H1 (cell line): ENCODE data around the gene TXNRD2. TPM values are rescaled to one million over a fixed set of nuclear protein-coding genes. Genes with fewer than 3 reads are reported as not detected.

Experiments
- CTCF ChIA-PET: fragments of 300-600 bp; sonication (Branson Sonifier 250); formaldehyde crosslinking; loops from one replicate; lab custom pipeline; 2021; ENCODE audit not compliant: partially characterized antibody; lab: Charles Lee
- POLR2A ChIA-PET: fragments of 300-600 bp; sonication (Branson Sonifier 250); formaldehyde crosslinking; loops from one replicate; lab custom pipeline; 2021; ENCODE audit warnings: inconsistent platforms; ENCODE audit not compliant: partially characterized antibody; lab: Charles Lee
- DNase-seq, 2 experiments: peaks; one replicate each; pipeline versions ENCODE4 v3.0.0 to v3.0.0-alpha.2; 2010 to 2022; ENCODE audit warnings: low spot score in 2 of 2, low read depth in 1 of 2, mixed read lengths in 1 of 2
- FAIRE-seq: peaks from 2 replicates; lab custom pipeline; 2011; peaks lifted over from hg19 to GRCh38; lab: Jason Lieb, UNC
- H2AFZ ChIP-seq: 2 replicates; pipeline ENCODE4 v1.8.1; 2012; ENCODE audit warnings: low read length, inconsistent platforms
- H2AK5ac ChIP-seq: 2 replicates; pipeline ENCODE4 v1.6.1; 2013; ENCODE audit warnings: low read depth, low read length
- H2BK120ac ChIP-seq: replicated peaks from 2 replicates; pipeline ENCODE3; 2013; ENCODE audit warnings: low read depth, low read length, inconsistent platforms
- H2BK12ac ChIP-seq: 2 replicates; pipeline ENCODE4 v1.6.1; 2013; ENCODE audit warnings: low read depth, low read length
- H2BK15ac ChIP-seq: 2 replicates; pipeline ENCODE4 v1.6.1; 2013; ENCODE audit warnings: low read length
- H2BK20ac ChIP-seq: 2 replicates; pipeline ENCODE4 v1.6.1; 2013; ENCODE audit warnings: low read length
- H2BK5ac ChIP-seq: 2 replicates; pipeline ENCODE4 v1.6.1; 2013; ENCODE audit warnings: low read depth, low read length
- H3K14ac ChIP-seq: 2 replicates; pipeline ENCODE4 v1.6.1; 2013; ENCODE audit warnings: inconsistent platforms; ENCODE audit not compliant: insufficient read length
- H3K18ac ChIP-seq: 2 replicates; pipeline ENCODE4 v1.6.1; 2013; ENCODE audit warnings: low read length; ENCODE audit errors: extremely low read depth
- H3K23ac ChIP-seq: 2 replicates; pipeline ENCODE4 v1.6.1; 2013; ENCODE audit warnings: inconsistent platforms; ENCODE audit not compliant: insufficient read length
- H3K23me2 ChIP-seq: 2 replicates; pipeline ENCODE4 v1.6.1; 2013; ENCODE audit warnings: low read depth, low read length
- H3K27ac ChIP-seq: 2 replicates; pipeline ENCODE4 v1.6.1; 2011; ENCODE audit warnings: low read depth, low read length, inconsistent platforms
- H3K27me3 ChIP-seq, 4 experiments: replicated peaks in 1 of 4; 1 replicate in 1 of 4; 2 replicates in 3 of 4; pipeline versions ENCODE4 v1.6.1 to v1.8.1; 2011 to 2013; ENCODE audit warnings: low read length in 3 of 4, mild to moderate bottlenecking in 3 of 4, inconsistent platforms in 2 of 4, mixed read lengths in 2 of 4, moderate library complexity in 1 of 4; ENCODE audit not compliant: control insufficient read depth in 3 of 4, insufficient read depth in 3 of 4; ENCODE audit errors: extremely low read depth in 1 of 4
- H3K36me3 ChIP-seq, 4 experiments: 2 replicates each; pipeline versions ENCODE4 v1.6.1 to v1.8.1; 2011 to 2013; ENCODE audit warnings: mild to moderate bottlenecking in 4 of 4, low read length in 3 of 4, moderate library complexity in 2 of 4, control low read depth in 1 of 4, inconsistent platforms in 1 of 4; ENCODE audit not compliant: insufficient read depth in 4 of 4, control insufficient read depth in 2 of 4
- H3K4ac ChIP-seq: replicated peaks from 2 replicates; pipeline ENCODE3; 2013; ENCODE audit warnings: low read length, low read depth, mixed read lengths, inconsistent platforms; ENCODE audit not compliant: insufficient read length
- H3K4me1 ChIP-seq, 4 experiments: replicated peaks in 1 of 4; 1 replicate in 1 of 4; 2 replicates in 3 of 4; pipeline versions ENCODE4 v1.6.1 to v1.8.1; 2011 to 2013; ENCODE audit warnings: low read length in 3 of 4, inconsistent platforms in 2 of 4, mixed read lengths in 1 of 4; ENCODE audit not compliant: insufficient read depth in 4 of 4, control insufficient read depth in 3 of 4
- H3K4me2 ChIP-seq, 2 experiments: 2 replicates each; pipeline versions ENCODE4 v1.6.1 to v1.8.1; 2011 to 2013; ENCODE audit warnings: low read depth in 2 of 2, low read length in 2 of 2, control low read depth in 1 of 2, inconsistent platforms in 1 of 2, mild to moderate bottlenecking in 1 of 2; ENCODE audit not compliant: insufficient read depth in 1 of 2
- H3K4me3 ChIP-seq, 4 experiments: fragments of 200-600, 300-600 bp in 1 of 4; sonication (generic), shearing (Covaris generic), sonication (Bioruptor Twin) in 1 of 4; 2 replicates each; pipeline versions ENCODE4 v1.5.1 to v1.8.1; 2011 to 2016; ENCODE audit warnings: low read length in 4 of 4, low read depth in 3 of 4, control low read depth in 2 of 4, inconsistent platforms in 2 of 4, mild to moderate bottlenecking in 2 of 4, mixed read lengths in 1 of 4, moderate library complexity in 1 of 4; ENCODE audit not compliant: insufficient read depth in 2 of 4; ENCODE audit errors: extremely low read depth in 1 of 4
- H3K56ac ChIP-seq: replicated peaks from 2 replicates; pipeline ENCODE3; 2013; ENCODE audit warnings: low read depth, mild to moderate bottlenecking, mixed read lengths, low read length, inconsistent platforms; ENCODE audit not compliant: insufficient read length
- H3K79me1 ChIP-seq: 2 replicates; pipeline ENCODE4 v1.6.1; 2013; ENCODE audit warnings: low read depth, low read length, control low read depth
- H3K79me2 ChIP-seq, 2 experiments: 2 replicates each; pipeline versions ENCODE4 v1.6.1 to v1.8.1; 2012 to 2013; ENCODE audit warnings: low read length in 2 of 2, mild to moderate bottlenecking in 2 of 2, inconsistent platforms in 1 of 2; ENCODE audit not compliant: insufficient read depth in 2 of 2, control insufficient read depth in 1 of 2
- H3K9ac ChIP-seq, 4 experiments: replicated peaks in 1 of 4; 1 replicate in 1 of 4; 2 replicates in 3 of 4; pipeline versions ENCODE4 v1.6.1 to v1.8.1; 2011 to 2013; ENCODE audit warnings: low read depth in 3 of 4, low read length in 3 of 4, control low read depth in 2 of 4, mild to moderate bottlenecking in 2 of 4, moderate library complexity in 2 of 4, inconsistent platforms in 1 of 4; ENCODE audit errors: extremely low read depth in 1 of 4
- H3K9me3 ChIP-seq, 2 experiments: 2 replicates each; pipeline versions ENCODE4 v1.6.1 to v1.8.1; 2012 to 2013; ENCODE audit warnings: mild to moderate bottlenecking in 2 of 2, moderate library complexity in 2 of 2, control low read depth in 1 of 2, inconsistent platforms in 1 of 2, low read depth in 1 of 2, low read length in 1 of 2, mixed read lengths in 1 of 2; ENCODE audit not compliant: insufficient read depth in 2 of 2
- H4K20me1 ChIP-seq, 2 experiments: replicated peaks in 1 of 2; 2 replicates each; pipeline versions ENCODE3 to v1.8.1; 2011 to 2013; ENCODE audit warnings: inconsistent platforms in 2 of 2, low read length in 2 of 2, mild to moderate bottlenecking in 1 of 2; ENCODE audit not compliant: insufficient read depth in 2 of 2, control insufficient read depth in 1 of 2
- H4K5ac ChIP-seq: 2 replicates; pipeline ENCODE4 v1.6.1; 2013; ENCODE audit warnings: low read length, low read depth, mixed read lengths, inconsistent platforms; ENCODE audit not compliant: insufficient read length
- H4K8ac ChIP-seq: 2 replicates; pipeline ENCODE4 v1.8.0; 2013; ENCODE audit warnings: mild to moderate bottlenecking, moderate library complexity, low read length, inconsistent platforms; ENCODE audit not compliant: insufficient read depth; ENCODE audit errors: extremely low read depth
- H4K91ac ChIP-seq: replicated peaks from 2 replicates; pipeline ENCODE3; 2013; ENCODE audit warnings: low read length, mixed read lengths, inconsistent platforms; ENCODE audit not compliant: insufficient read length
- CBX8 ChIP-seq: fragments of 300-800, 300-1000 bp; sonication (generic); IDR thresholded peaks from 2 replicates; pipeline ENCODE4 v1.7.1; 2016; ENCODE audit warnings: low read depth, low read length, borderline replicate concordance
- POLR2AphosphoS5 ChIP-seq: IDR thresholded peaks from 2 replicates; pipeline ENCODE4 v1.6.1; 2011; ENCODE audit warnings: low read depth, low read length
- YY1 ChIP-seq: IDR thresholded peaks from 2 replicates; pipeline ENCODE4 v1.6.1; 2011; ENCODE audit warnings: low read depth, mild to moderate bottlenecking, low read length
- ZNF274 ChIP-seq: IDR thresholded peaks from 2 replicates; pipeline ENCODE4 v1.7.0; 2012; ENCODE audit warnings: low read length, borderline replicate concordance; ENCODE audit errors: extremely low read depth
- WGBS, 2 experiments: shearing (Covaris generic) in 1 of 2; methylation state at CpG; one replicate each; pipeline versions ENCODE4 v1.1.6 to v1.1.7; 2013 to 2015; ENCODE audit warnings: low lambda C conversion rate in 2 of 2, mixed read lengths in 2 of 2, inconsistent platforms in 1 of 2, low coverage in 1 of 2, missing lambda C conversion rate in 1 of 2; ENCODE audit not compliant: insufficient replicate concordance in 2 of 2, insufficient coverage in 1 of 2, insufficient read length in 1 of 2; ENCODE audit errors: extremely low coverage in 1 of 2, missing lambda C conversion rate in 1 of 2; 5-methylcytosine and 5-hydroxymethylcytosine counted together
- polyA plus RNA-seq, 7 experiments: library from polyadenylated mRNA; depleted of rRNA in 3 of 7; stranded (reverse) in 5 of 7; unstranded in 2 of 7; fragments of >200 nt in 5 of 7; fragments of 200-250 nt in 2 of 7; gene quantifications; 1 replicate in 5 of 7; 2 replicates in 1 of 7; 4 replicates in 1 of 7; pipeline versions ENCODE4 v1.2.1 to v1.2.3, GENCODE V29; 2011 to 2013; ENCODE audit warnings: missing spikeins in 2 of 7, mixed read lengths in 2 of 7
- total RNA-seq: library from RNA; stranded (reverse); fragmentation: NEBNext Ultra II Directional; extraction: Animal tissue kit (Norgen Biotek cat#: 25700); gene quantifications from 2 replicates; pipeline ENCODE4 v1.2.1, GENCODE V29; 2021

Gene TXNRD2
- total and polyA plus RNA-seq, 2 of the 8 experiments (the other 6 are each of a cell fraction or from before 2014, with no cell fraction given), result 14.8 to 21.9 TPM

DNA sequence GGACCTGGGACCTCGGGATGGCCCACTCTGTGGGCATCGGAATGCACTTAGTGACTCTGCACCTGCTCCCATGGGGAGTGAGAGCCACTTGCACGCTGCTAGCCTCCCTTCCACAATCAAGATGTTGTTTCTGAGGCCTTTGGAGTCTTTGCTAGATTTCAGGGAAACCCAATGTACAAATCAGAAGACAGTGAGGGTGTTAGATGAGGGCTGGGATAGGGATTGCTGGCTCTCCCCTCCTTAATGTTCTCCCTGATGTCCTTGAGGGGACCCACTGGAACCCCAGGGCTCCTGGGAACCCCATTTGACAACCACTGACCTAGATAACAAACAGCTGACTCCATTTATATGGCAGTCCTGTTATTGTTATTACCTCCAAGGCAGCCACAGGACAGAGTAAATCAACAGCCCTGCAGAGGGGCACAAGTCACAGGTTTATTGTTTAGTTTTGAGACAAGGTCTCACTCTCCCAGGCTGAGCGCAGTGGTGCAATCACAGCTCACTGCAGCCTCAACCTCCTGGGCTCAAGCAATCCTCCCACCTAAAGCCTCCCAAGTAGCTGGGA is 31.4 kb downstream of the TXNRD2 start:
- no peak overlapping the region for H2BK20ac ChIP-seq
- ChIA-PET CTCF (interaction anchor here (0.6 to 10.9 kb wide), 54 partner anchors 8 to 278 kb away, joined by 3 to 145 read pairs (median 5); partner anchors contain the start of genes GP1BB and TXNRD2), POLR2A (interaction anchor here (1.1 to 1.3 kb wide), 2 partner anchors 66 to 180 kb away, joined by 3 read pairs; no protein-coding TSS in a partner anchor)
- no peaks in the 10 kb centered on the region for H3K9me3 ChIP-seq
- no peaks in the 10 kb centered on the region for H3K79me1 ChIP-seq
- no peaks in the 10 kb centered on the region for H3K36me3 ChIP-seq
- H4K91ac ChIP-seq, result no peak overlapping the region
- no peak overlapping the region for H3K23ac ChIP-seq
- no peak overlapping the region for H4K5ac ChIP-seq
- TF ChIP-seq CBX8, result no peak
- 0 out of 2 replicates have a peak, but pooled peaks have one; percentile 19 for TF ChIP-seq YY1
- no peak for TF ChIP-seq ZNF274
- no peak for TF ChIP-seq POLR2AphosphoS5
- no peak for DNase-seq
- H4K20me1 ChIP-seq, result peaks cover 0 to 7% of the 10 kb centered on the region in 2 experiments
- H3K4me1 ChIP-seq, result no peaks in the 10 kb centered on the region; a peak in 2 of 7 replicates
- H4K8ac ChIP-seq, result no peak overlapping the region
- no peak overlapping the region for H3K4me2 ChIP-seq
- 45% methylated on average over 4 of the region's 4 CpGs; no CpG with 5 or more reads in 1 of the 2 experiments for WGBS, 2 experiments
- H3K14ac ChIP-seq, result no peak overlapping the region
- no peak overlapping the region for H3K56ac ChIP-seq
- no peak overlapping the region for H2AFZ ChIP-seq
- no peaks in the 10 kb centered on the region for H3K79me2 ChIP-seq
- peaks cover 6% of the 10 kb centered on the region; the same call in 1 of the 2 replicates for H3K23me2 ChIP-seq
- no peak overlapping the region for H3K27ac ChIP-seq
- H2AK5ac ChIP-seq, result no peak overlapping the region
- no peak overlapping the region for H3K4ac ChIP-seq
- no peak overlapping the region for H3K9ac ChIP-seq
- no peak overlapping the region for H2BK120ac ChIP-seq
- no peak overlapping the region for H2BK5ac ChIP-seq
- no peak overlapping the region for H2BK15ac ChIP-seq
- no peaks in the 10 kb centered on the region for H3K27me3 ChIP-seq
- H3K4me3 ChIP-seq, result no peak overlapping the region
- FAIRE-seq, result no peak
- no peak overlapping the region for H2BK12ac ChIP-seq
- no peak overlapping the region for H3K18ac ChIP-seq
